Measurements from ENCODE around the gene MAP2K3.

Gene MAP2K3

DNA sequence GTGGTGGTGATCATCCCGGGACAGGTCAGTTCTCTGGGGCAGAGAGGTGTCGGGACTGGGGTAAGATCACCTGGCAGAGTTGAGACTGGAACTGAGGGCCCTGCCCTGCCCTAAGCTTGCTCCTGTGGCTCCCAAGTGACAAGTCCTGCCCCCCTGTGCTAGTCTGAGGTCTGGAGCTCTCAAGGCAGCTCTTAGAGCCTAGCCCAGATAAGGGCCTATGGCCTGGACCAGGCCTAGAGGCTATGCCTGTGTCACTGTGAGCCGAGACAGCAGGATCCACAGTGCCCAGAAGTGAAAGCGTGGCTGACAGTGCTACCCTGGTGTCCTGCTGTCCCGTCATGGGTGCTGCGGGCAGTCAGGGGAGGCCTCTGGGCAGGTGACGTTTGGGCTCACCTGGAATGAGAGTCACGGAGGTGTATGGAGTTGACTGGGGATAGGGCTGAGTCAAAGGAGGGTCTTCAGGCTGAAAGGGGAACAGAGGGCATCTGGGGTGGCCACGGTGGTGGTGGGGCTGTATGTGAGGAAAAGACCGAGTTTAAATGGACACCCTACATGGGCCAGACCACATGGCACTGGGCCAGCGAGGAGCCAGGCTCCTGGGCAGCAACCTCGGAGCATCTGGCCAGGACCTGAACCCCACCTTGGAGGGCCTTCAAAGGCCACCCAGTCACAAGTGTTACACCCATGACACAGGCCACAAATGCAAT lies 36.8 kb upstream of the MAP2K3 start:
- Histone ChIP-seq H3K9ac (ENCODE audit: low read depth, low read length) (no peak overlapping the region), H3K9me3 (ENCODE audit: control insufficient read depth, insufficient read depth, low read length) (no peaks in the 10 kb centered on the region), H3K27me3 (ENCODE audit: control insufficient read depth, insufficient read depth, low read length) (no peaks in the 10 kb centered on the region), H3K36me3 (ENCODE audit: control insufficient read depth, insufficient read depth, low read length) (peaks cover 5% of the 10 kb centered on the region), H3K4me3 (ENCODE audit: low read depth, low read length) (no peak overlapping the region), H3K4me1 (ENCODE audit: control insufficient read depth, insufficient read depth, low read length) (no peaks in the 10 kb centered on the region)

GRCh38 chr17:21248500-21248899 lies 36.0 kb upstream of the MAP2K3 start:
- no peaks in the 10 kb centered on the region for H3K4me1 ChIP-seq (ENCODE audit: control insufficient read depth, insufficient read depth, low read length)
- no peaks in the 10 kb centered on the region for H3K9me3 ChIP-seq (ENCODE audit: control insufficient read depth, insufficient read depth, low read length)
- no peaks in the 10 kb centered on the region for H3K27me3 ChIP-seq (ENCODE audit: control insufficient read depth, insufficient read depth, low read length)

GRCh38 chr17:21249086-21249795 lies 35.3 kb upstream of the MAP2K3 start:
- Histone ChIP-seq H3K27me3 (ENCODE audit: control insufficient read depth, insufficient read depth, low read length) (no peaks in the 10 kb centered on the region), H3K4me3 (ENCODE audit: low read depth, low read length) (no peak overlapping the region), H3K36me3 (ENCODE audit: control insufficient read depth, insufficient read depth, low read length) (no peaks in the 10 kb centered on the region), H3K4me1 (ENCODE audit: control insufficient read depth, insufficient read depth, low read length) (peaks cover 4% of the 10 kb centered on the region), H3K9ac (ENCODE audit: low read depth, low read length) (no peak overlapping the region), H3K9me3 (ENCODE audit: control insufficient read depth, insufficient read depth, low read length) (no peaks in the 10 kb centered on the region)

More at GRCh38 chr17:21248500-21248899, 36.0 kb upstream of the MAP2K3 start:
- no peaks in the 10 kb centered on the region for H3K36me3 ChIP-seq (ENCODE audit: control insufficient read depth, insufficient read depth, low read length)
- no peak overlapping the region for H3K9ac ChIP-seq (ENCODE audit: low read depth, low read length)
- H3K4me3 ChIP-seq (ENCODE audit: low read depth, low read length): no peak overlapping the region

DNA sequence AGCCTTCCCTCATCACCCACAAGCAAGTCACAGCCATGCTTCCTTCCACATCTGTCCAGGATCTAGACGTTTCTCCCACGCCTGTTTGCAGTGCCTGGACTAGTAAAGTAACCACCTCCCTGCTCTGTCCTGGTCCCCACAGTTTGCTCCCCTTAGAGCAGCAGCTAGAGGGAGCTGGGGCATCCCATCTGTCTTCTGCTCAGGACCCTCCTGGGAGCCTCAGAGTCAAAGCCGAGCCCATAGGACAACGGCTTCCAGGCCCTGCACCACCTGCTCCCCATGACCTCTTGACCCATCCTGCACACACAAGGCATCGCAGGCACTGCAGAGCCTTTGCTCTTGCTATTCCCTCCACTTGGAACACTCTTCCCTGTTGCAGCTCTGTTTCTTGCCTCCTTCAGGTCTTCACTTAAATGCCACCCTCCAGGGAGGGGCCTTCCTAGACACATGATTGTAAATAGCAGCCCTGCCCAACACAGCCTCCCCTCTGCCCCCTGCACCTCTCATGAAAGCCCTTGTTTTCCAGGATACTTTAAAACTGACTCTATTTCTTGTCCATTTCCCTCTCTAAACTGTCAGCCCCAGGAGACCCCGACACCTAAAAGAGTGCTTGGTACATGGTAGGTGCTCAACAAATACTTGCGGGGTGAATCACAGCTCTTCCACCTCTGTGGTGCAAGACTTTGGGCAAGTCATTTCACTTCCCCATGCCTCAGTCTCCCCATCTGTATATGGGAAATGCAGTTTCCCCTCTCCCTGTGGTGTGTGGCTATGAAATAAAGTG lies 34.4 kb upstream of the MAP2K3 start:
- Histone ChIP-seq H3K4me3 (ENCODE audit: low read depth, low read length) (no peak overlapping the region), H3K27me3 (ENCODE audit: control insufficient read depth, insufficient read depth, low read length) (no peaks in the 10 kb centered on the region), H3K4me1 (ENCODE audit: control insufficient read depth, insufficient read depth, low read length) (peaks cover 8% of the 10 kb centered on the region), H3K36me3 (ENCODE audit: control insufficient read depth, insufficient read depth, low read length) (no peaks in the 10 kb centered on the region), H3K9me3 (ENCODE audit: control insufficient read depth, insufficient read depth, low read length) (no peaks in the 10 kb centered on the region), H3K9ac (ENCODE audit: low read depth, low read length) (no peak overlapping the region)

- Histone ChIP-seq H3K4me1 (ENCODE audit: control insufficient read depth, insufficient read depth, low read length) (peaks cover 8% of the 10 kb centered on the region), H3K27me3 (ENCODE audit: control insufficient read depth, insufficient read depth, low read length) (no peaks in the 10 kb centered on the region), H3K9me3 (ENCODE audit: control insufficient read depth, insufficient read depth, low read length) (no peaks in the 10 kb centered on the region), H3K4me3 (ENCODE audit: low read depth, low read length) (no peak overlapping the region), H3K9ac (ENCODE audit: low read depth, low read length) (no peak overlapping the region), H3K36me3 (ENCODE audit: control insufficient read depth, insufficient read depth, low read length) (no peaks in the 10 kb centered on the region)
These were observed 33.7 kb upstream of the MAP2K3 start for GRCh38 chr17:21250854-21251253.

GRCh38 chr17:21251337-21252010 lies 33.0 kb upstream of the MAP2K3 start:
- peaks cover 9% of the 10 kb centered on the region for H3K4me1 ChIP-seq (ENCODE audit: control insufficient read depth, insufficient read depth, low read length)
- no peaks in the 10 kb centered on the region for H3K27me3 ChIP-seq (ENCODE audit: control insufficient read depth, insufficient read depth, low read length)
- H3K9me3 ChIP-seq (ENCODE audit: control insufficient read depth, insufficient read depth, low read length): no peaks in the 10 kb centered on the region
- no peaks in the 10 kb centered on the region for H3K36me3 ChIP-seq (ENCODE audit: control insufficient read depth, insufficient read depth, low read length)
- H3K4me3 ChIP-seq (ENCODE audit: low read depth, low read length): no peak overlapping the region
- H3K9ac ChIP-seq (ENCODE audit: low read depth, low read length): no peak overlapping the region

DNA sequence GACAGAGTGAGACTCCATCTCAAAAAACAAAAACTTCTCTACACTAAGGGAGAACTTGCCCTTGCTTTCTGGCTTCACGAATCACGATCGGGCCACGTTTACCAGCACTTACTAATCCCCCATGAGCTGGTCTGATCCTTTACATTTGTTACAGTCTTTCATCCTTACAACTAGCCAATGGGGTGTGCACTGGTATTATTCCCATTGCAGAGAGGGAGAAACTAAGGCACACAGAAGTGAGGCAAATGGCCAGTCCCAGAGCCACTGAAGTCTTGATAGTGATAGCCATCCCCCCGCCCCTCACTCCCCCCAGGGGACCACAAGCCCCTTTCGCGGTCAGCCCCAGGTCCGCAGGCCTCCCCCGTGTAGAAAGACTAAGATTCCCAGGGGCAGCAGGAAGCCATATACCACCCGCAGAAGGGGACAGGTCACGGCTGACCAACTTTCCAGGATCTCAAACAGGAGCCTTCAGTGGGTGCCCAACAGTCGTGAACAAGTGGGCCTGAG lies 32.2 kb upstream of the MAP2K3 start:
- H3K9me3 ChIP-seq (ENCODE audit: control insufficient read depth, insufficient read depth, low read length): no peaks in the 10 kb centered on the region
- peak overlapping the region; percentile 48 for H3K4me3 ChIP-seq (ENCODE audit: low read depth, low read length)
- H3K4me1 ChIP-seq (ENCODE audit: control insufficient read depth, insufficient read depth, low read length): peaks cover 12% of the 10 kb centered on the region
- no peaks in the 10 kb centered on the region for H3K27me3 ChIP-seq (ENCODE audit: control insufficient read depth, insufficient read depth, low read length)
- no peaks in the 10 kb centered on the region for H3K36me3 ChIP-seq (ENCODE audit: control insufficient read depth, insufficient read depth, low read length)
- peak overlapping the region; percentile 12 for H3K9ac ChIP-seq (ENCODE audit: low read depth, low read length)

DNA sequence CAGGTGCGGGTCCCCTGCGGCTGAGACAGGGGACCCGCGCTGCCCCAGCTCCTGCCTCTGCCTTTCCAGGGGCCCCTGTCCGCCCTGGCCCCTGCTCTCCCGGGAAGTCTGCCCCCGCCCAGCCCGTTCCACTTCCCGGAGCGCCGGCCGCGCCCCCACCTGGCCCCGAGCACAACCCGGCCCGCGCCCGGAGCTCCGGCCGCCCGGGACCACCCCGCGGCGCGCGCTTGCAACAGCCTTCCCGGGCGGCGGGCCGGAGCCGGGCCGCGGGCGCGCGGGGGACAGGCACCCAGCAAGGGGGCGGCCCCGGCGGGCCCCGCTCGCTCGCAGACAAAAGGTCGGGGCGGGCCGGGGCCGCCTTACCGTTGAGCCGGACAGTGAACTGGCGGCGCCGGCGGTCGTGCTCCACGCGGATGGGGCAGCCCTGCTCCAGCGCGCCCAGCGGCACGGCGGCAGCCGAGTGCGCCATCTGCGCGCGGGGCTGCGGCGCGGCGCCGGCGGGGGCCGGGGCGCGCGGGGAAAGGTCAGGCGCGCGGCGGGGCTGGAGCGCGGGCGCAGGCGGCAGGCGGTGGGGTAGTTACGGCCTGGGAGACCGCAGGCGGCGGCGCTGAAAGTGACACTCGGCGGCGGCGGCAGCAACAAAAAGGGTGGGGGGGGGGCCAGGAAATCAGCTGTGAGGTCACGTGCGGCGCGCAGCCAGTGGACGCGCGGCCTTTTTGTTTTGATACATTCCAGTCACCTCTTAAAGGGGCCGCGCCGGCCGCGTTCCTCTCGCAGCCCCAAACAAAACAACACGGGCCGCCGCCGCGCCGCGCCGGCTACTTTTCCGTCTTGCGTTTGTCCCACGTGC lies 31.5 kb upstream of the MAP2K3 start, which contains the start of gene NATD1:
TSS of gene NATD1 (minus strand) at position 615 of the 850 bp plus-strand sequence. CDS start at position 469, 146 bp downstream.
- Histone ChIP-seq H3K36me3 (ENCODE audit: control insufficient read depth, insufficient read depth, low read length) (no peaks in the 10 kb centered on the region), H3K9ac (ENCODE audit: low read depth, low read length) (peak within 1 kb of the TSS; percentile 12), H3K4me3 (ENCODE audit: low read depth, low read length) (peak within 1 kb of the TSS; percentile 53), H3K27me3 (ENCODE audit: control insufficient read depth, insufficient read depth, low read length) (no peaks in the 10 kb centered on the region), H3K9me3 (ENCODE audit: control insufficient read depth, insufficient read depth, low read length) (no peaks in the 10 kb centered on the region), H3K4me1 (ENCODE audit: control insufficient read depth, insufficient read depth, low read length) (peaks cover 12% of the 10 kb centered on the region)

DNA sequence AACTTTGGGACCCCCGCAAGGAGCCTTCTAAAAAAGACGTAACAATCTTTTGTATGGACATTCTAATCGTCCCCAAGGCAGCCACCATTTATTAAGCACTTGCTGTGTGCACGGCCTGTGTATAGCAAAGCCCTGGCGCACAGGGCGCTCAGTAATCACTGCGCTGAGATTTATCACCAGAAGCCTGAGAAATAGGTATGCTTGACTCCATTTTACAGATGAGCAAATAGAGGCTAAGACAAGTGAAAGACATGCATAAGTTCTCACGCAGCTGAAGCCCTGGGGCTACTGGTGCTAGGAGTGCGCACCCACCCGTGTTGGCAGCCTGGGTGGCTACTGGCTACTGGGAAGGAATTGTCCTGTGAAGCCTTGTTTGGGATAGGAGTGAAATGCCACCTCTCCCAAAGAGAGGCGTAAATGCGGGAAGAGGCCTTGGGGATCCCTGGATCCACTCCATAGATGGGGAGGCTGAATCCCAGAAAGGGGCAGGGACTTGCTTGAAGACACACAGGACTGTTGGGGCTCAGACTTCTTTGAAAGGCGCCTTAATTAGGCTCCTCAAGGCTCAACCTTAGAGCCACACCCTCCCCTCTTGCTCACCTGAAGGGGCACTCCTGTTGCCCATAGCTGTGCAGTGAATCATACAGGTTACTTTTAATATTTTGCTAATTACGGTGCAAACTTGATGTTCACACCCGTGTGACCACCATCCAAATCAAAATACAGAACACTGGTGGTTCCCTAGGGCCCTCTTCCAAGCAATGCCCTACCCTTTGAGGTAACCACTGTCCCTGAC lies 30.7 kb upstream of the MAP2K3 start:
- Histone ChIP-seq H3K4me1 (ENCODE audit: control insufficient read depth, insufficient read depth, low read length) (peaks cover 12% of the 10 kb centered on the region), H3K9ac (ENCODE audit: low read depth, low read length) (peak overlapping the region; percentile 9), H3K27me3 (ENCODE audit: control insufficient read depth, insufficient read depth, low read length) (no peaks in the 10 kb centered on the region), H3K36me3 (ENCODE audit: control insufficient read depth, insufficient read depth, low read length) (no peaks in the 10 kb centered on the region), H3K9me3 (ENCODE audit: control insufficient read depth, insufficient read depth, low read length) (no peaks in the 10 kb centered on the region), H3K4me3 (ENCODE audit: low read depth, low read length) (peak overlapping the region; percentile 53)

DNA sequence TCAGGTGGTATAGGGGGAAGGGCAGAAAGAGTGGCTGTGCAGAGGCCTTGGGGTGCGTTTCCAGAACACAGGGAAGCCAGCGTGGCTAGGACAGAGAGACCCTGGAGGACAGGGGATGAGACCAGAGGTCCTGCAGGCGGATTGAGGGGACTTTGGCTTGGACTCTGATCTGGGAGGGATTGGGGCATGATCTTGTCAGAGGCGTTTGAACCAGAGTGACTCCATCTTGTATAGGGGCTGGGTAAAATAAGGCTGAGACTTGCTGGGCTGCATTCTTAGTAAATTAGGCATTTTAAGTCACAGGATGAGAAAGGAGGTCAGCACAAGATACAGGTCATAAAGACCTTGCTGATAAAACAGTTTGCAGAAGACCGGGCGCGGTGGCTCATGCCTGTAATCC lies 25.9 kb upstream of the MAP2K3 start:
- Histone ChIP-seq H3K4me3 (ENCODE audit: low read depth, low read length) (no peak overlapping the region), H3K9me3 (ENCODE audit: control insufficient read depth, insufficient read depth, low read length) (no peaks in the 10 kb centered on the region), H3K27me3 (ENCODE audit: control insufficient read depth, insufficient read depth, low read length) (no peaks in the 10 kb centered on the region), H3K9ac (ENCODE audit: low read depth, low read length) (no peak overlapping the region), H3K4me1 (ENCODE audit: control insufficient read depth, insufficient read depth, low read length) (peaks cover 12% of the 10 kb centered on the region), H3K36me3 (ENCODE audit: control insufficient read depth, insufficient read depth, low read length) (no peaks in the 10 kb centered on the region)
